ENCODE results near the gene CLSTN1. TPM values are rescaled to one million over a fixed set of nuclear protein-coding genes. Genes with fewer than 3 reads are reported as not detected.

CLSTN1 gene
- total RNA-seq, 1 donor from 2014 or later, result 136 TPM

- TF ChIP-seq CTCF (conservative IDR thresholded peaks at IDR 0.05), result no peak
- no peaks in the 10 kb centered on the region for H3K9me3 Mint-ChIP-seq
- H3K4me1 Mint-ChIP-seq (ENCODE audit: unreplicated experiment), result peaks cover 23% of the 10 kb centered on the region
- peaks cover 22% of the 10 kb centered on the region for H3K36me3 Mint-ChIP-seq
- no peaks in the 10 kb centered on the region for H3K27me3 Mint-ChIP-seq
- H3K27ac Mint-ChIP-seq, result no peak overlapping the region
- H3K4me3 Mint-ChIP-seq, result no peak overlapping the region
- DNase-seq (ENCODE audit: extremely low spot score, unreplicated experiment), result no peak
Observed at GRCh38 chr1:9759939-9760338, 63.8 kb downstream of the CLSTN1 start.

GRCh38 chr1:9758559-9759121 lies 65.1 kb downstream of the CLSTN1 start:
- no peak overlapping the region for H3K27ac Mint-ChIP-seq
- TF ChIP-seq CTCF (conservative IDR thresholded peaks at IDR 0.05), result no peak
- H3K4me1 Mint-ChIP-seq (ENCODE audit: unreplicated experiment), result peaks cover 24% of the 10 kb centered on the region
- H3K36me3 Mint-ChIP-seq, result peaks cover 25% of the 10 kb centered on the region
- DNase-seq (ENCODE audit: extremely low spot score, unreplicated experiment), result no peak
- H3K9me3 Mint-ChIP-seq, result no peaks in the 10 kb centered on the region
- H3K27me3 Mint-ChIP-seq, result no peaks in the 10 kb centered on the region
- no peak overlapping the region for H3K4me3 Mint-ChIP-seq

GRCh38 chr1:9755441-9755995 lies 68.2 kb downstream of the CLSTN1 start:
- peak overlapping the region; percentile 10 for H3K27ac Mint-ChIP-seq
- no peak for DNase-seq (ENCODE audit: extremely low spot score, unreplicated experiment)
- TF ChIP-seq CTCF (conservative IDR thresholded peaks at IDR 0.05), result no peak

GRCh38 chr1:9753121-9753531 lies 70.6 kb downstream of the CLSTN1 start:
- Mint-ChIP-seq H3K9me3 (no peaks in the 10 kb centered on the region), H3K4me1 (ENCODE audit: unreplicated experiment) (peaks cover 17% of the 10 kb centered on the region), H3K27me3 (no peaks in the 10 kb centered on the region), H3K36me3 (peaks cover 30% of the 10 kb centered on the region), H3K27ac (no peak overlapping the region), H3K4me3 (no peak overlapping the region)
- no peak for DNase-seq (ENCODE audit: extremely low spot score, unreplicated experiment)
- no peak for TF ChIP-seq CTCF (conservative IDR thresholded peaks at IDR 0.05)

More at GRCh38 chr1:9755441-9755995, 68.2 kb downstream of the CLSTN1 start:
- peaks cover 21% of the 10 kb centered on the region for H3K4me1 Mint-ChIP-seq (ENCODE audit: unreplicated experiment)
- H3K36me3 Mint-ChIP-seq, result peaks cover 22% of the 10 kb centered on the region
- H3K27me3 Mint-ChIP-seq, result no peaks in the 10 kb centered on the region
- no peaks in the 10 kb centered on the region for H3K9me3 Mint-ChIP-seq
- no peak overlapping the region for H3K4me3 Mint-ChIP-seq

GRCh38 chr1:9751971-9752370 lies 71.8 kb downstream of the CLSTN1 start:
- H3K4me3 Mint-ChIP-seq, result no peak overlapping the region
- TF ChIP-seq CTCF (conservative IDR thresholded peaks at IDR 0.05), result no peak
- H3K4me1 Mint-ChIP-seq (ENCODE audit: unreplicated experiment), result peaks cover 17% of the 10 kb centered on the region
- H3K36me3 Mint-ChIP-seq, result peaks cover 27% of the 10 kb centered on the region
- H3K27me3 Mint-ChIP-seq, result no peaks in the 10 kb centered on the region
- H3K9me3 Mint-ChIP-seq, result no peaks in the 10 kb centered on the region
- no peak for DNase-seq (ENCODE audit: extremely low spot score, unreplicated experiment)
- no peak overlapping the region for H3K27ac Mint-ChIP-seq
